NCI-H510A (cell line): ENCODE measurements around the gene PIM2.
A peak's percentile ranks its signal among the peaks of the same experiment; 100 is the strongest.

ENCODE experiments used
- DNase-seq: peaks from one replicate; lab custom pipeline; 2025; lab: John Stamatoyannopoulos, UW

The PIM2 gene

DNA sequence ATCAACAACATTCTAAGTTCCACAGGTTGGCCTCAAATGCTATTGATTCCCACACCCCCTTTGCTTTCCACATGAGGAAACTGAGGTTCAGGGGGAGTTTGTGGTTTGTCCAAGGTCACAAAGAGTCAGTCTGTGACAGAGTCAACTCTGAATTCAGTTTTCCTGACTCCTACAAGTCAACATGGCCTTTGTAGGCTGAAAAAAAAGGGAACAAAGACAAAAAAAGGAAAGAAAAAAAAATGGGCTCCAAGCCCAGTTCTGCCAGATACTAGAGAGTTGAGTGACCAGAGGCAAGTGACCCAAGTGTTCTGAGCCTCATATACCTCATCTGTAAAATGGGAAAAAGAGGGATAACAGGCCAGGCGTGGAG is 16.5 kb upstream of the PIM2 start:
- no peak for DNase-seq

DNA sequence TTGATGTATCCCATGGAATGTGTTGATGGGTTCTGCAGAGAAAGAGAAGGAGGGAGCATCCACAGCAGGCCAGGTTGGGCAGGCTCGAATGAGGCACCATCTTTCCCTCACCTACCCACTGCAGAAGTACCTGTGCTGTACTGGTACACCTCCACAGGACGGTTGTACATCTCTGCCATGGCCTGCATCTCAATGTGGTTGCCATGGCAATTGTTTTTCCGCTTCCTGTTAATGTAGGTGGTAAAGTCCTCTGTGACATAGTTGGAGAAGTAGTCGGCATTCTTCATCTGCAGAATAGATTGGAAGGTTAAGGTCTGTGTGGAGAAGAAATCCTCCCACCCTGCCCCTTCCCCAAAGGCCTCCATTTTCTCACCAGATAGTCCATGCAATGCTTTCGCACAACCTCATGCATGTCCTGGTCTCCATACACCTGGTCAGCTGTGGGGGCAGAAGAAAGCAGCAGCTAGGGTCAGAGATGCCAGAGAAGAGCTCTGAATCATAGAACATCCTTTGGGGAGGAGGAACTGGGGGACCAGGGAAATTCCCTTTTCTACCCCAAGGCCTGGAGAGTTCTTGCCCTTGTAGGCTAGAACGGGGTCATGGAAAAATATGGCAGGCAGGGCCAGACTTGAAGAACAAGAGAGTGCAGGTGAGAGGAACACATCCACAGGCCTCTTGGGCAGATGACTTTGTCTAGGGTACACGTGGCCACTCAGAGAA is 15.9 kb upstream of the PIM2 start:
- no peak for DNase-seq

DNA sequence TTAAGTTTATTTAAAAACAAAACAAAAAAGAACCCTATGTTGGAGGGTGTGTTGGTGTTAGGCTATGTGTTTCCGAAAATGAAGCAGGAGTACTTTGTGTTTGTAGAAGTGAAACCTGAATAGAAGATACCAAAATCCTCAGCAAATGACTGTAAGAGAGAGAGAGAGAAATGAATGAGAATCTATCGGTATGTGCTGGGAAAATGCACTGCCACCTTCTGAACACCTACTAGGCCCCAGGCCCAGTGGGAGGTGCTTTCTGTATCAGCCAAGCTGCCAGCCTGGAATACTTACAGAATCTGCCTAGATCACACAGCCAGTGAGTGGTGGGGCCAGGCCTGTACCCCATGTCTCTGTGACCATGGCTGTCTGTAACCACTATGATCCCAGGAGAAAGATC is 14.9 kb upstream of the PIM2 start:
- DNase-seq, result no peak

DNA sequence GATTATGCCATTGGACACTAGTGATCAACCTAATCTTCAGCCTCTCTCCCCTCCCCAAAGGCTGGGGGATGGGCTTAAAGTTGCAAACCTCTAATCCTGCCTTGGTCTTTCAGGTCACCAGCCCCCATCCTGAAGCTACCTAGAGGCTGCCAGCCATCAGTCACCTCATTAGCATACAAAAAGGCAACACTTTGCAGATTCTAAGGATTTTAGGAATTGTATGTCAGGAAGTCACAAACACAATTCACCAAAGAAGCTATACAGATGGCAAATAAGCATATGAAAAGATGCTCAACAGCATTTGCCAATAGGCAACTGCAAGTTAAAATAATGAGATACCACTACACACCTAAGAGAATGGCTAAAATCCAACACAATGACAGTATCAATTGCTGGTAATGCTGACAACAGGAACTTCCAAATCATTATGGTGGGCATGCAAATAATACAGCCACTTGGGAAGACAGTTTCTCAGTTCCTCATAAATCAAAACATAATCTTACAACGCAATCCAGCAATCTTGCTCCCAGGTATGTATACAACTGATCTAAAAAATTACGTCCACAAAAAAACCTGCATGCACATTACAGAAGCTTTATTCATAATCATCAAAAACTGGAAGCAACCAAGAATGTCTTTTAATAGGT is 9.0 kb upstream of the PIM2 start:
- DNase-seq, result no peak

DNA sequence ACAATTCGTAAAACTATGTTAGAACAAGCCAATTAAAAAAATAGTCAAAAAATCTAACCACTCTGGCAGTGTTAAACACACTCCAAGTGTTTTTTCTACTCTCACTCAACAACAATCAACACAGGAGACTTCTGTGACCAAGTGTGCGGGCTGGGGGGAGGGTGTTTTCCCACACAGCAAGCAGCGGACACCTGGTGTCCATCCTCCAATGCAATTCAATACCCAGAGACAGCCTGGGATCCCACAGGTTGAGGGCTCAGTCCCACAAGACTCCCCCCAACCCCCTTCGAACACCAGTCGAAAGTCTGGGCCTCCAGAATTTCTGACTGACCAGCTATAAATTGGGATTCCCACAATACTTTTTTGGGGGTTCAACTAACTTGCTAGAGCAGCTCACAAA is 8.3 kb upstream of the PIM2 start:
- DNase-seq, result no peak

DNA sequence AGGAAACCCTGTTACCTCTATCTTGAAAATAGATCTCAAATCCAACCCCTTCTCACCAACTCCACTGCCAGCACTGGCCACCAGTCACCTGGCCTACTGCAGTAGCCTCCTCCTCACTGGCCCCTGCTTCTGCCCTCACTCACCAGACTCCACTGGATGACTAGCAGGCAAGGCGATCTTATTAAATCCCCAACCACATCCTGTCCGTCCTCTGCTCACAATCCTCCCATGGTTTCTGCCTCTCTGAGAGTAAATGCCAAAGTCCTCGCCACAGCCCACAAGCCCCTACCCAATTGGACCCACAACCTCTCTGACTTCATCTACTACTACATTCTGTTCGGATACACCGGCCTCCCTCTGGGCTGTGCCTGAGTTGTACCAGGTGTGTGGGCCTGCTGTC is 5.4 kb upstream of the PIM2 start:
- no peak for DNase-seq

DNA sequence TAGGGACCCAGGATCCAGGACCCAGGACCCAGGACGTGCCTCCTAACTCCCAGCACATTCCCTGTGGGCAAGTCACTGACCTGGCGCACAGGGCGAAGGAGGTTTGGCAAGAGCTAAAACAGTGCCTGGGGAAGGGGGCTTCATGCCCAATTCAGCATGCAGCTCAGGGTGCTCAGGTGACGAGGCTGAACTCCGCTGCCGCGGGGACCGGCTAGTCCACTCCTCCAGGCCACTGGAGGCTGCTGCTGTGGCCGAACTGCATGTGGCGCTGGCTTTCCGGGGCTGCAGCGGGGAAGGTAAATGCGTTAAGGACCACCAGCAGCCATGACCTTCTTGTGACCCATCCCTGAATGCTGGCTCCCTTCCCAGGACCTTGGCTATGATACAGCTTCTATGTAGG is 4.9 kb upstream of the PIM2 start:
- DNase-seq, result no peak

DNA sequence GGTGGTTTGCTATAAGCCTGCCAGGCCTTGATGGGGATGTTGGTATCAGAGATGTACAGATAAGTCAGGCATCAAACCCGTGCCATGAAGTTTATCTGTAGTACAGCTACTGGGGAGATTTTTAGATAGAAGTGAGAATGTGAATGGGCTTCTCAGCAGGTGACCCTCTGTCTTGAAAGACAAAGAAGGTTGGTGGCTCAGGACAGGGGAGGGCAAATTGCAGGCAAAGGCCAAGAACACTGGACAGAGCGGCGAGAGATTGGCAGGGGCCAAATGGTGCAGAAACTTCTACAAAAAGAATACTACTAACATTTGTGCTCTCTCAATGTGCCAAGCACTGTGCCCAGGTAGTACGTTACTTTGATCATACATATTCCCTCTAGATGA is 1.9 kb upstream of the PIM2 start:
- DNase-seq, result no peak

DNA sequence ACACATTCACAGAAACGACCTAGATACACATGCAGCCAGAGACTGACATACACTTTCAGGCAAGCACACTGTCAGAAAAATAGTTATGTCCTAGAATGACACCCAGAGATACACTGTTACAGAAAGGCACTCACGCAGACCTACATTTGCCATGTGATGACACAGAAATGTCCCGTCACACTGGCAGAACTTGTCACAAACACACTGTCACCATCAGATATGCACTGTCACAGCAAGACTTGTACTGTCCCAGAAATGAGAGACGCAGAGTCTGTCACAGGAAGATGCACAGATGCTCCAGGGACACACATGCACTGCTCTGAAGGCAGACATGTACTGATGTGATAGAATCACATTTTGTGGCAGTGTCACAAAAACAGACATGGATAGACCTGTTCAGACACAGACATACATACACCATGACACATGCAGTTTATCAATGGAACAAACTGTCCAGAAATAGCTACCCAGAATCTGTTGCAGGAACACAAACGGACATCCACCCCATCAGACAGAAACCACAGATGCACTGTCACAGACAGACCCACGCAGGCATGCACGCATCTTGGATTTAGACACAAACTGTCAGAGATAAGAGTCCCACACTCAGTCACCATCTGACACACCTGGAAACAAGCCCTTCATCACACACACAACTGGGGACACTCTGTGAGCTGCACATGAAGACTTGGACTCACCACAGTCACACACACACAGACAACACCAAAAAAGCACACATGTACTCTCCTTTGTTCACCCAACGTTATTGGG is 1.3 kb upstream of the PIM2 start:
- no peak for DNase-seq

DNA sequence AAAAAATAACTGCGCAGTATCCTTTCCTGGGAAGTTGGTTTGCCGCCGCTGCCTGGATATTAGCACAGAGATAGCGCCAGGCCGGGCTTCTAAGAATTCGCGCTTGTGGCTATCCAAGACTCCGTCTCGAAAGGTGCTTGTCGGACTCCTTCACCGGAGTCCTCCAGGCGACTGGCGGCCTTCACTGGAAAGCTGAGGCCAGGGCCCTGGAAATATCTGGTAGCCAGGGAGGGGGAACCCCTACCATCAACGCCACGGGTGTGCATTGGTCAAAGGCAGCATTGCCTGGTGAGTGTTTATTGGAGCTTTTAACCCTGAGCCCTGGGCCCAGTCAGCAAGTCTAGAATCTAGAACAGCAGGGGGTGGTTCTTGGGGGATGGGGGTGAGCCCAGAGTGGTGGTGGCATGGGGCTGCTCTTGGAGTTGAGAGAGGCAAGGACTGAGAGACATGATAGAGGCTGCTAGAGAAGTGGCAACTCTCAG is 577 bp upstream of the PIM2 start:
- no peak for DNase-seq

DNA sequence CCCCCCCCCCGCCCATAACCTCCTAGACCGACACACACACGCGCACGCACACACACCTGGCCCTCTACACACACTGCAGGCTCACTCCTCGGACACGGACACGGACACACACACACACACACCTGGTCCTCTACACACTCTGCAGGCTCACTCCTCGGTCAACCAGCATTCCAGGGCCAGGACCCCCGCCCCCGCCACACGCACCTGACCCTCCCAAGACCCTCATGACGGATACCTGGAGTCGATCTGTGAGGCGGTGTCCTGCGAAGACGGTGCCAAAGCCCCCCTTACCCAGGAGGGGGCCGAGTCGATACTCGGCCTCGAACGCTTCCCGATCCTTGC is 552 bp downstream of the PIM2 start:
- no peak for DNase-seq

DNA sequence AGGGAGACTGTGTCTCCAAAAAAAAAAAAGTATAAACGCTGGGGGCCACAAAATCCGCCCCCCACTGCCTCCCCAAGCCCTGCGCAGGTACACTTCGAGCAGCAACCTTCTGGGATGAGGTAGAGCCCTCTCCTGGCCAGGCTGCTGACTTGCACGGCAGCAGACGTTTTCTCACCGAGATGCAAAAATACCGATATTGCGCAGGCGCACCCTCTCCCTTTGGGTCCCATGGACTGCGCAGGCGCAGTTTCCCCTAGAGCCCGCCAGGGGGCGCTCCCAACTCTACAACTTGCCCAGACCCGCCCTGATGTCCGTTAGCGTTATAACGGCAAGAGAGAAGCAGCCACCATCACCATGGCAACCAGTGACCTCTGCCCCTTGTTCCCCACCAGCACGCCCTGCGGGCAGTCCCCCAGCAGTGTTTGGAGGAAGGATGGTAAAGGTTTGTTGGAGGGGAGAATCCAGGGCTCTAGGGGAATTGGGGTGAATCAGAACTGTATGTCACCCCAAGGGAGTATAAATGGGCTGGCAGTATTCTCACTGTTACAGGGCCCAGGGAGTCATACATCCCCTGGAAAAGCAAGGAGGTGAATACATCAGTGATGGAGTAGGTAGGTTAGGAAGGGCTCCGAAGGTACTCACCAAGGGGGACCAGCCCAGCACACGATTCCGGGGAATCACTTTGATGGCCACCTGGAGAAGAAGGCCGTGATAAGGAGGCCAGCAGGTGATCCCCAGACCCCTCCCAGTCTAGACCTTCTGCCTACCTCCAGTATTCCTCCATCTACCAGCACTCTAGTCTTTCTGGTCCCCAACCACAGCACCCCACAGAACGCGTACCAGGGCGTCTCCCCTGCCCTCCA is 1.5 kb downstream of the PIM2 start:
- peak; percentile 62 for DNase-seq

DNA sequence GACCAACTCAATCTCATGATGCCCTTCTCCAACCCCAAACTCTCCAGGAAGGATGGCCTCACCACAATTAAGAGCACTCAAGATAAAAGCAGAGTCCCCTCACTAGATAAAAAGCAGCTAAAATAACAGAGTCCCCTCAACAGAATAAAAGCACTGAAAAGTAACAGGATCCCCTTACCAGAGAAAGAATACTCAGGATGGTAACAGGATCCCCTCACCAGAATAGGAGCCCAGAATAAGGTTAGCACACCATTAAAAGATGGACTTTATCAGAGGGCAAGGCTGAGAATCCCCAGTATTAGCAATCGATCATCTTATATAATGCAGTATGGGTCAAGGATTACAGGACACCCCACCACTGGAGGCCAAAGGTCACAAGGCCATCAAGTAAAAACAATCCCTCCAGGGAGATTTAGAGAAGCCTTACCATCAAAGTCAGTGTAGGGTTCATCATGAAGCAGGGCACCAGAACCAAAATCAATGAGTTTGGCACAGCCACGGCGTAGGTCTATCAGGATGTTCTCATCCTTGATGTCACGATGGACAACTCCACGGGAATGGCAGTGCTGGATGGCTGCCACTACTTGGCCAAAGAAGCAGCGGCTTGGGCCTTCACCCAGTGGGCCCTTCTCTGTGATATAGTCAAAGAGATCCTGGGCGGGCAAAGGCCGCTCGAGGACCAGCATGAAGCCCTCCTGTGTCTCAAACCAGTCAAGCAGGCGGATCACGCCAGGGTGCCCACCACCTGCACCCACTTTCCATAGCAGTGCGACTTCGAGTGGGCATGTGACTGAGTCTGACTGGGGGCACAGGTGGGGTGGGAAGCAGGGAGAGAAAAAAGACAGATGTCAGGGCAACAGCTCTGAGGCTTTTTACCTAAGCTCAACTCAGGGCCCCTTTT is 4.0 kb downstream of the PIM2 start:
- no peak for DNase-seq

DNA sequence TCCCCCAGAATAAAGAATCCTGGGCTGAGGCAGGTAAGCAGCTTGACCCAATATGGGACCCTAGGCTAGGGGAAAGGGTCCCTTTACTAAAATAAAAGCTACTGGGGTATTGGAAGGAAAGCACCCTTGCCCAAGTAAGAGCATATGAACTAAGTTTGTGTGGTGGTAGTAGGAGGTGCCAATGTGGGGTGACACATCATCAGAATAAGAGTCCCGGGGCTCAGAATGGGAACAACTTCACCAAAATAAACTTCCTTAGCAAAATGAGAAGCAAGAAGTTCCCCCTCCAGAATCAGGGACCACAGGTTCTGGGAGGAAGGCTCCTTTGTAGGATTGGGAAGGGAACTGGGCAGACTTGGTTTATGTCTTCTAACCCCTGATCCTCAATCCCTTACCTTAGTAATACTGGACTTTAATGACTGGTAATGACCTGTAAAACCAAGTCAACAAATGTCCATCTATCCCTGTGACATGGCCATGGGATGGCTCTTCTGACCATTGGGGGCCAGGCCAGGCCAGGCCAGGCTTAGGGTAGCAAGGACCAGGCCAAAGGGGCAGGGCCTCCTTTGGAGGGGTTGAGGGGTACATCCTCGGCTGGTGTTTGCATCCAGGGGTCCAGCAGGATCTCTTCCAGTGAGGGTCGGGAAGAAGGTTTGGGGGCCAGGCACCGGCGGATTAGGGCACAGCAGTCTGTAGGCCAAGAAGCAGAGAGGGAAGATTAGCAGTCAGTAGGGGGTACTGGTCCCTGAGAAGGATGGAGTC is 5.0 kb downstream of the PIM2 start:
- DNase-seq, result no peak

DNA sequence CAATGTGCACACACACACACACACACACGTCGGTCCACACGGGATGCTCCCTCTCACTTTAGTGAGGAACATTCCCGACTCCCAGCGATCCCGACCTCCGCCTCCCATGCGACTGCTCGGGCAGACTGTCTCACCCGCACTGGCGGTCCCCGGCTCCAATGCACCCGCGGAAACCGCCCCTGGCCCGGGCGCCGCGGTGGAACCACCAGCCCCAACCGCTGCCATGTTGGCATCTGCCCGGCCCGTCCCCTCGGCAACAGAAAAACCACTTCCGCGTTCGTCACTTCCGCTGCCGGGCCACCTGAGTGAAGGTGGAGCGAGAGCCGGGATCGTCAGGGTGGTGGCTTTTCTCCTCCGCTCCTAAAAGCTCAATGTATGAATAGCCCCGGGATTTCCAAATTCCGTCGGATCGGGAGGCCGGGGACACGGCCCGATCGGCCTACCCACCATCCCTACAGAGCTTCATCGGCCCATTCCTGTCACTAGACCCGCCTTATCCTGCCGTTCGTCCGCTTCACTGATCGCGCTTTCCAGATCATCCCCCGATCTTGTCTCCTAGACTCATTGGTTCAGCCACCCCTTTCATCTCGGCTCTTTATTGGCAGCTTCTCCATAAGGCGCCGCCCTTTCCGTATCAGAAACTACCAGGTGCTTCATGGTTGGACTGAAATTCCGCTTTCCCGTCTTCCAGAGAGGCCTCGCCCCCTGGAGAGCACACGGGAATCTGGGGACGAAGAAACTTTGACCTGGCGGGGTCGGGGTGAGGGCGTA is 7.2 kb downstream of the PIM2 start, which contains the start of gene SLC35A2:
Gene SLC35A2 (minus strand): TSS at position 235 of the 771 bp plus-strand sequence. CDS start 10 bp downstream, at position 225.
- peak; percentile 81 for DNase-seq

DNA sequence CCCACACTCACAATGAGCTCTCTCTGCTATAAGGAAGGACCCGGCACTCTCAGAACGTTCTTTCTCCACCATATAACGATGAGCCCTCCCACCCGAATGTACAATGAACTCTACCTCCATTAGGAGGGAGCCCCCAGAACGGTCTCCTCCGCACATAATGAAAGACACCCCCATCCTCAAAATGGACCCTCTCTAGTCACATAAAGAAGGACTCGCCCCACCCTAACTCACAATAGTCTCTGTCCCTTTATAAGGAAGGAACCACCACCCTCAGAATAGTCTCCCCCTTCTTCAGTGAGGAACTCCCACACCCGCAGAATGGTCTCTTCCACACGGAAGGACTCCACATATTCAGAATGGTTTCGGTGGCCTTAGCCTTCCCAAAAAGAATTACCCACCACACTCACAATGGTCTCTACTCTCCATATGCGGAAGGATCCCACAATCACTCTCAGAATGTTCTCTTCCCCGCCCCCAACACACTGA is 7.9 kb downstream of the PIM2 start:
- no peak for DNase-seq

DNA sequence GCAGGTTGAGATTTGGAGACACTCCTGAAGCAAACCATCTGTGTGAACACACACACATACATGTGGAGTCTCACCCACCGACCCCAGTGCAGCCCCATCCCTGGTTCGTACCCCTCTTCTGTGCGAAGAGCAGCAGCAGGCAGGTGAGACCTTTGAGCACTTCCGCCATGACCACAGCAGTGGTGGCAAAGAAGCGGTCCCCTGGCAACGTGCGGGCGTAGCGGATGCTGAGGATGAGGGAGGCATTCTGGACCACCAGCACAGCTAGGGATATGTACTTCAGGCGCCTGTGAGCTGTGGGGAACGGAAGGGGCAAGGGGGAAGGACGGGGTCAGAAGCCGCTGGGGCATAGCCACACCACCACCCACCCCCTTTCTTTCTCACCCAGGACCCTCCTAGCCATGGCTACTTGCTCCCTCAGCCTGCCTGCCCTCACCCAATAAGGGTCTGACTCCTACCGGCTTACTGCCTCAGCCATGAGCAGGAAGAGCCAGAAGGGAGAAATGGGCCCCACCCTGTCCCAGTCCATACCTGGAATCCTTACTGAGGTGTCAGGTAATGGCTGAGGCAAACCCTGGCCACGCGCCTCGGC is 9.0 kb downstream of the PIM2 start:
- DNase-seq, result no peak

DNA sequence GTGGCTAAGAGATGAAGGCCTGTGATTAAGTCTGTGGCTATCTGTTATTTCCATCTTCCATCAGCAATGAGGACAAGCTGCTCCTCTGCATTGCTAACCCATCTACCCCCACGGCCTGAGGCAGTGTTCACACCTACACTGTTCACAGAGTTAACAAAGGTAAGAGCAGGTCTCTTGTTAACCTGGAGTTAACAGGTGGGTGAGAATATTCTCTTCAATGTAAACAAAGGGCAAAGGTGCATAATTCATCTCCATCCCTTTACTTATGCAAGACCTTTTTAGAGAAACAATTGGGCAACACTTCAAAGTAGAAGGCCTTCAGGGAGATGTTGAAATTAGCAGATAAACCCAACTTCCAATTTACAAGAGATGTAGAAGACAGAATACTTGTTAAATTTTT is 10.2 kb downstream of the PIM2 start:
- DNase-seq, result no peak
